HepG2 (cell line): ENCODE data around the gene FAM78A. TPM values are rescaled to one million over a fixed set of nuclear protein-coding genes. Genes with fewer than 3 reads are reported as not detected.

ENCODE experiments used
- ATAC-seq: fragments of 200-7000 bp; cut with Tn5 transposase; 3 replicates; pipeline ENCODE4 v1.9.1; 2020; ENCODE audit warnings: mild to moderate bottlenecking, moderate library complexity
- BruUV-seq: library from RNA; stranded (reverse); fragments of 400-500 nt; replicated peaks from 2 replicates; lab custom pipeline; 2021; lab: Mats Ljungman, UMichigan
- CTCF ChIA-PET: fragments of 300-600 bp; formaldehyde crosslinking; extraction: SDS; loops from one replicate; lab custom pipeline; 2021; ENCODE audit warnings: low total read pairs, inconsistent platforms, low intra/inter-chr PET ratio; lab: Yijun Ruan, JAX
- POLR2A ChIA-PET: fragments of 350-600 bp; sonication (Branson Sonifier 250); formaldehyde crosslinking; loops from one replicate; lab custom pipeline; 2020; ENCODE audit warnings: antibody characterized with exemption, inconsistent platforms; lab: Yijun Ruan, JAX
- DNase-seq: peaks from one replicate; pipeline ENCODE4 v3.0.0-alpha.2; 2015; ENCODE audit warnings: low spot score
- FAIRE-seq: peaks from 3 replicates; lab custom pipeline; 2011; peaks lifted over from hg19 to GRCh38; lab: Jason Lieb, UNC
- H2AFZ ChIP-seq: one replicate; pipeline ENCODE4 v1.6.1; 2011; ENCODE audit warnings: low read length, inconsistent platforms
- H3K27ac ChIP-seq: fragments of 300-600 bp; 3 replicates; pipeline ENCODE4 v1.8.0; 2011; ENCODE audit warnings: mixed run types, mild to moderate bottlenecking, mixed read lengths, low read length, inconsistent platforms; ENCODE audit not compliant: insufficient read depth; ENCODE audit errors: extremely low read length
- H3K27me3 ChIP-seq, 2 experiments: fragments of 200-600 bp in 1 of 2; 2 replicates in 1 of 2; 3 replicates in 1 of 2; pipeline versions ENCODE4 v1.6.0 to v1.8.0; 2011; ENCODE audit warnings: low read length in 2 of 2, mild to moderate bottlenecking in 2 of 2, moderate library complexity in 2 of 2, inconsistent platforms in 1 of 2; ENCODE audit not compliant: insufficient read depth in 2 of 2, control insufficient read depth in 1 of 2
- H3K36me3 ChIP-seq, 2 experiments: fragments of 200-600 bp in 1 of 2; replicated peaks in 1 of 2; 2 replicates in 1 of 2; 3 replicates in 1 of 2; pipeline versions ENCODE4 v1.5.1 to v1.8.0; 2011; ENCODE audit warnings: low read length in 2 of 2, inconsistent platforms in 1 of 2; ENCODE audit not compliant: insufficient read depth in 2 of 2, control insufficient read depth in 1 of 2
- H3K4me1 ChIP-seq: 2 replicates; pipeline ENCODE4 v1.5.1; 2012; ENCODE audit warnings: low read length, inconsistent platforms; ENCODE audit not compliant: insufficient read depth
- H3K4me2 ChIP-seq: 2 replicates; pipeline ENCODE4 v1.6.0; 2011; ENCODE audit warnings: low read depth, low read length, inconsistent platforms
- H3K4me3 ChIP-seq, 3 experiments: fragments of 200-600 bp in 1 of 3; sonication (generic), shearing (Covaris generic) in 1 of 3; replicated peaks in 1 of 3; 2 replicates each; pipeline ENCODE4 v1.5.1; 2011 to 2016; ENCODE audit warnings: low read length in 3 of 3, inconsistent platforms in 2 of 3, low read depth in 2 of 3, mild to moderate bottlenecking in 2 of 3, control low read depth in 1 of 3, mixed read lengths in 1 of 3; ENCODE audit not compliant: insufficient read depth in 1 of 3
- H3K79me2 ChIP-seq: one replicate; pipeline ENCODE4 v1.6.1; 2011; ENCODE audit warnings: low read length, inconsistent platforms; ENCODE audit not compliant: insufficient read depth
- H3K9ac ChIP-seq: 2 replicates; pipeline ENCODE4 v1.6.0; 2011; ENCODE audit warnings: mild to moderate bottlenecking, low read depth, low read length, inconsistent platforms; ENCODE audit not compliant: insufficient read depth
- H3K9me3 ChIP-seq: 2 replicates; pipeline ENCODE4 v1.5.1; 2012; ENCODE audit warnings: mild to moderate bottlenecking, low read length
- H4K20me1 ChIP-seq: 2 replicates; pipeline ENCODE4 v1.6.0; 2011; ENCODE audit warnings: inconsistent platforms, mild to moderate bottlenecking, low read length, moderate library complexity; ENCODE audit not compliant: insufficient read depth
- FOXO1 ChIP-seq: sonication (generic); formaldehyde crosslinking; IDR thresholded peaks from 2 replicates; pipeline ENCODE4 v1.4.0; 2020; ENCODE audit warnings: missing genetic modification reagents
- GATAD2A ChIP-seq: IDR thresholded peaks from 2 replicates; pipeline ENCODE4 v1.6.1; 2016
- HDAC2 ChIP-seq: sonication (generic); formaldehyde crosslinking; IDR thresholded peaks from 2 replicates; pipeline ENCODE4 v1.4.0; 2020; ENCODE audit warnings: missing genetic modification reagents
- JUND ChIP-seq: sonication (generic); formaldehyde crosslinking; IDR thresholded peaks from 2 replicates; pipeline ENCODE4 v1.8.0; 2022; ENCODE audit warnings: mild to moderate bottlenecking, missing genetic modification reagents
- KDM2A ChIP-seq: sonication (generic); formaldehyde crosslinking; IDR thresholded peaks from 2 replicates; pipeline ENCODE4 v1.4.0; 2020; ENCODE audit warnings: low read depth, missing genetic modification reagents, borderline replicate concordance
- MAFG ChIP-seq: sonication (generic); formaldehyde crosslinking; IDR thresholded peaks from 2 replicates; pipeline ENCODE4 v1.5.1; 2020; ENCODE audit warnings: mild to moderate bottlenecking, missing genetic modification reagents
- MNT ChIP-seq: fragments of 450-650 bp; IDR thresholded peaks from 2 replicates; pipeline ENCODE4 v1.6.1; 2016
- NBN ChIP-seq: fragments of 450-650 bp; conservative IDR thresholded peaks from 2 replicates; pipeline ENCODE4 v1.6.1; 2017
- NFE2L2 ChIP-seq: fragments of 150-350 bp; IDR thresholded peaks from 2 replicates; pipeline ENCODE4 v1.6.1; 2014; ENCODE audit warnings: low read length
- ZNF280B ChIP-seq: sonication (generic); formaldehyde crosslinking; IDR thresholded peaks from 2 replicates; pipeline ENCODE4 v1.5.0; 2020; ENCODE audit warnings: missing genetic modification reagents, mild to moderate bottlenecking, borderline replicate concordance
- ZNF7 ChIP-seq: IDR thresholded peaks from 2 replicates; pipeline ENCODE4 v1.6.1; 2016; ENCODE audit warnings: missing biosample characterization, missing genetic modification reagents
- ZNF768 ChIP-seq: sonication (generic); formaldehyde crosslinking; IDR thresholded peaks from 2 replicates; pipeline ENCODE4 v1.4.0; 2020; ENCODE audit warnings: missing genetic modification reagents
- ZZZ3 ChIP-seq: sonication (generic); formaldehyde crosslinking; IDR thresholded peaks from 2 replicates; pipeline ENCODE4 v1.4.0; 2020; ENCODE audit warnings: missing genetic modification reagents, mild to moderate bottlenecking, borderline replicate concordance
- WGBS: methylation state at CpG from one replicate; pipeline ENCODE4 v1.1.6; 2017; ENCODE audit warnings: low lambda C conversion rate; 5-methylcytosine and 5-hydroxymethylcytosine counted together
- in situ Hi-C: cut with HindIII; loops from 2 replicates; pipeline ENCODE4 v1.10.0; 2017; ENCODE audit warnings: low pct_unique_long_range_greater_than_20kb; ENCODE audit not compliant: extremely low pct_ligation_motif_present
- intact Hi-C: fragments of 100-400 bp; cut with micrococcal nuclease; formaldehyde crosslinking; loops from one replicate; pipeline ENCODE4 v1.10.0; 2022; ENCODE audit not compliant: unreplicated experiment
- polyA plus RNA-seq, 8 experiments: library from polyadenylated mRNA; depleted of rRNA in 3 of 8; stranded (reverse) in 7 of 8; unstranded in 1 of 8; fragments of >200 nt; fragmentation: Illumina TruSeq in 4 of 8; extraction: Trizol in 4 of 8; gene quantifications; 2 replicates each; pipeline versions ENCODE4 v1.2.1 to v1.2.3, GENCODE V29; 2011 to 2016; ENCODE audit warnings: low read depth in 4 of 8, missing spikeins in 1 of 8, mixed read lengths in 1 of 8; ENCODE audit not compliant: insufficient read depth in 1 of 8
- total RNA-seq, 5 experiments: library from RNA; depleted of rRNA; stranded (reverse); fragments of >200 nt; fragmentation: Illumina TruSeq; extraction: Trizol; gene quantifications; 2 replicates each; pipeline ENCODE4 v1.2.3, GENCODE V29; 2016; ENCODE audit warnings: low read depth in 1 of 5
- TF ChIP-seq, protein P1 (sequence below): sonication (generic); formaldehyde crosslinking; conservative IDR thresholded peaks from 2 replicates; pipeline ENCODE4 v1.8.0; 2022; ENCODE audit warnings: low read depth, missing genetic modification reagents
- TF ChIP-seq, protein P2 (sequence below): sonication (generic); formaldehyde crosslinking; IDR thresholded peaks from 2 replicates; pipeline ENCODE4 v1.4.0; 2020; ENCODE audit warnings: missing genetic modification reagents

Gene FAM78A
- total and polyA plus RNA-seq, 2 of the 13 experiments (the other 11 are each of a cell fraction or from before 2014, with no cell fraction given) = 0.18 to 0.62 TPM

DNA sequence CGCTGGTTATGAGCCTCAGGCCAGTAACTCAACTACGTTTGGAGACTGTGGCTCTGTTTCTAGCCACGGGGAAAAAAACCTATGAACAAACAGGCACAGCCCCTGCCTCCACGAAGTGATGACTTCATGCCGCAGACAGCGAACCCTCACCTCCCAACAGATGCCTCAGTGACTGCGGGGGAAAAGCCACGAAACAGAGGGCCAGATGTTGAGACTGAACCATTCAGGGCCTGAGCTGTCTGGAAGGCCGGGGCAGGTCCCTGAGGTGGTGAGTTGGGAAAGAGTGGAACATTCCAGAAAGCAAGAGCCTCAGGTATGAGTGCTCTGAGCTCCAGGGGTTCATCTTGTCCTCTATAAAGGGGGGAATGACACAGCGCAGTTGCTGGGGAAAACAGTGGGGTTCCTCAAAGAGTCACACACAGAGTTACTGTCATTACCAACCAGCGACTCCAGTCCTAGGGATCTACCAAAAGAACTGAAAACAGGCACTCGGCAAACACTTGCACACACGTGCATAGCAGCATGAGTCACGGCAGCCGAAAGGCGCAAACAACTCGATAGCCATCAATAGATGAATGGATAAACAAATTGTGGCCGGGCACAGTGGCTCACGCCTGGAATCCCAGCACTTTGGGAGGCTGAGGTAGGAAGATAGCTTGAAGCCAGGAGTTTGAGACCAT, 28.5 kb upstream of the FAM78A start (continued):
- TF ChIP-seq MNT (no peak), KDM2A (CRISPR knock-in tag) (0 out of 2 replicates have a peak, but pooled peaks have one; percentile 35), GATAD2A (peak; percentile 53; the same call in 1 of the 2 replicates)

GRCh38 chr9:131303381-131304321, 27.3 kb upstream of the FAM78A start:
- no peaks in the 10 kb centered on the region for H3K79me2 ChIP-seq
- no peaks in the 10 kb centered on the region for H3K9me3 ChIP-seq
- TF ChIP-seq ZNF280B (CRISPR knock-in tag) (no peak), JUND (CRISPR knock-in tag) (no peak), HDAC2 (CRISPR knock-in tag) (no peak), ZNF768 (peak; percentile 70), ZNF7 (peak; percentile 61; the same call in 1 of the 2 replicates), NFE2L2 (no peak), NBN (no peak), FOXO1 (no peak), ZZZ3 (no peak), MAFG (CRISPR knock-in tag) (no peak)
- TF ChIP-seq, protein P1, sequence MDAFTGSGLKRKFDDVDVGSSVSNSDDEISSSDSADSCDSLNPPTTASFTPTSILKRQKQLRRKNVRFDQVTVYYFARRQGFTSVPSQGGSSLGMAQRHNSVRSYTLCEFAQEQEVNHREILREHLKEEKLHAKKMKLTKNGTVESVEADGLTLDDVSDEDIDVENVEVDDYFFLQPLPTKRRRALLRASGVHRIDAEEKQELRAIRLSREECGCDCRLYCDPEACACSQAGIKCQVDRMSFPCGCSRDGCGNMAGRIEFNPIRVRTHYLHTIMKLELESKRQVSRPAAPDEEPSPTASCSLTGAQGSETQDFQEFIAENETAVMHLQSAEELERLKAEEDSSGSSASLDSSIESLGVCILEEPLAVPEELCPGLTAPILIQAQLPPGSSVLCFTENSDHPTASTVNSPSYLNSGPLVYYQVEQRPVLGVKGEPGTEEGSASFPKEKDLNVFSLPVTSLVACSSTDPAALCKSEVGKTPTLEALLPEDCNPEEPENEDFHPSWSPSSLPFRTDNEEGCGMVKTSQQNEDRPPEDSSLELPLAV (CRISPR knock-in tag) = no peak
- TF ChIP-seq, protein P2, sequence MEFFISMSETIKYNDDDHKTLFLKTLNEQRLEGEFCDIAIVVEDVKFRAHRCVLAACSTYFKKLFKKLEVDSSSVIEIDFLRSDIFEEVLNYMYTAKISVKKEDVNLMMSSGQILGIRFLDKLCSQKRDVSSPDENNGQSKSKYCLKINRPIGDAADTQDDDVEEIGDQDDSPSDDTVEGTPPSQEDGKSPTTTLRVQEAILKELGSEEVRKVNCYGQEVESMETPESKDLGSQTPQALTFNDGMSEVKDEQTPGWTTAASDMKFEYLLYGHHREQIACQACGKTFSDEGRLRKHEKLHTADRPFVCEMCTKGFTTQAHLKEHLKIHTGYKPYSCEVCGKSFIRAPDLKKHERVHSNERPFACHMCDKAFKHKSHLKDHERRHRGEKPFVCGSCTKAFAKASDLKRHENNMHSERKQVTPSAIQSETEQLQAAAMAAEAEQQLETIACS = no peak
- TF ChIP-seq, all 625 proteins: peak for 2
- intact Hi-C loops (no loop called here), in situ Hi-C loops (no loop called here)
- Histone ChIP-seq H3K27ac (no peak overlapping the region), H3K27me3 (peaks cover 6 to 49% of the 10 kb centered on the region in 2 experiments; a peak in 3 of 5 replicates), H2AFZ (no peak overlapping the region), H3K36me3 (no peaks in the 10 kb centered on the region), H3K4me2 (no peak overlapping the region), H3K4me1 (peaks cover 13% of the 10 kb centered on the region), H3K9ac (no peak overlapping the region), H4K20me1 (no peaks in the 10 kb centered on the region), H3K4me3 (no peak overlapping the region)
- ATAC-seq (peak; percentile 13; the same call in 2 of the 3 replicates), FAIRE-seq (no peak), DNase-seq (no peak)
- BruUV-seq = no TSS peak
- ChIA-PET POLR2A (no interaction called here), CTCF (no interaction called here)
- WGBS = 20% methylated on average over 6 of the region's 11 CpGs
